NCI-H774 (cell line): ENCODE data around the gene TCF7L1.
A peak's percentile ranks its signal among the peaks of the same experiment; 100 is the strongest.
"Not testable (repeated sequence)": the region's sequence is repeated elsewhere in the genome, so short reads cannot be mapped to it uniquely, and the experiment has no call there.

Experiments used
- DNase-seq: peaks from one replicate; lab custom pipeline; 2025; lab: John Stamatoyannopoulos, UW

TCF7L1 gene

DNA sequence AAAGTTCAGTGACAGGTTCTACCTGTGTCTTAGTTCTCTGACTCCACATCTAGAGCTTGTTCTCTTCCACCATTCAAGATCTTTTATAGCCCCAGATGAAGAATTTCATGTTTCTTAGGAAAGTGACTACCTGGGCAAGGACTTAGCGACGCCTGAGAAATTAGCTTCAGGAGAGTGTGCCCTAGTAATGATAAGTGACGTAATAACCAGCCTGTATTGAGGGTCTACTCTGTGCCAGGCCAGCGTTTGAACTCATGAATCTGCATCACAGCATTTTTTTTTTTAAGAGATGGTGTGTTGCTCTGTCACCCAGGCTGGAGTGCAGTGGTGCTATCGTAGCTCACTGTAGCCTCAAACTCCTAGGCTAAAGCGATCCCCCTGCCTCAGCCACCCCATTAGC is 51.8 kb downstream of the TCF7L1 start:
- no peak for DNase-seq

DNA sequence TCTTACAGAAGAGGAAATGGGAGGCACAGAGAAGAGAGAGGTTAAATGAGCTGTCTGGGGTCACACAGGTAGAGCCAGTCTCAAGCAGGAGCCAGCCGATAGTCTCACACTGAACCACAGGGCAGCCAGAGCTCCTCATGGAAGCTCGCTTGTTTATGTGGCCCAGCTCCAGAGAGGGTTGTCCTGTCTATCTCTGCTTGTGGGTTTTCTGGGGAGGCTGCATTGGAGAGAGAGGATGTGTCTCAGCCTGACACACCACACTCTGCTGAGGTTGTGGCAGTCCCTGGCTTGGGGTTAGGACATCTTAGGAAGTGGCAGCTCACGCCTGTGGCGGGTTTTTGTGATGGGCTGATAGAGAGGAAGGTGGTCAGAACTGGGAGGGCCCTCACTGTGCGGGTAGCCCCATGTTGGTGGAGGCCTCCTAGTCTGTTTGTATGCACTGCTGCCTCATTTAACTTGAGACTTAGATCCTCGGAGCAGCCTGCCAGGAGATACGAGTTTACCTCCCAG is 52.3 kb downstream of the TCF7L1 start:
- DNase-seq: no peak

DNA sequence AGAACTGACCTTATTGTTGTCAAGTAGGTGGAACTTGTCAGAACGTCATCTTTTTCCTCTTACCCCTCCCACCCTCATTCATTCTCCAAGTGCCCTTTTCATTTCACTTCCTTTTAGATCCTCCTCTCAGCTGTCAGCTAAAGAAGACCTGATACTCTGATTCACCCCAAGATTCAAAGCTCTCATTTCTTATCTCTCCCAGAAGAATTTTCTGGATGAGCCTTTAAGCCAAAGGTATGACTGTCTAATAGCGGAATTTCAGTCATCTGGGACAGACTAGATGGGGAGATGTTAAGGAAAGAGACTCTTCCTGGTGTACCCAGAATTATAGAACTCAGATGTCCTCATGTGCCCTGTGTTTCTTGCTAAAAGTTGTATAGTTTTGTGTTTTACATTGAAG is 53.9 kb downstream of the TCF7L1 start:
- no peak for DNase-seq

DNA sequence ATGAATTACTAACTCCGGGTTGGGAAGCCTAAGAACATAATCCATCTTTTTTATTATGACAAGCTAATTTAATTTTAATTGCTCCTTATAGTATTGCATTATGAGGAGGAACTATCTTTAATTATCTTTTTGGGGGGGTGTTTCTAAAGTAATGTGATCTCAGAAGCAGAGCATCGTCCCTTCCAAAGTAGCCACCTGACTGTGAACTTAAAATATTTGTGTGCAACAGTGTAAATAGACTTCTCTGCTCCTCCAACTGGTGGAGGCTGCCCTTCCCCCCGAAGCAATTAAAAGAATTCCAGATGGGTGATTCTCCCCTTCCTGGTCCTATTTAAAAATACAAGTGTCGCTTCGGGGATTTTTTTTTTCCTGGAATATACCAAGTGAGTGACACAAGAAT is 55.7 kb downstream of the TCF7L1 start:
- DNase-seq: no peak

DNA sequence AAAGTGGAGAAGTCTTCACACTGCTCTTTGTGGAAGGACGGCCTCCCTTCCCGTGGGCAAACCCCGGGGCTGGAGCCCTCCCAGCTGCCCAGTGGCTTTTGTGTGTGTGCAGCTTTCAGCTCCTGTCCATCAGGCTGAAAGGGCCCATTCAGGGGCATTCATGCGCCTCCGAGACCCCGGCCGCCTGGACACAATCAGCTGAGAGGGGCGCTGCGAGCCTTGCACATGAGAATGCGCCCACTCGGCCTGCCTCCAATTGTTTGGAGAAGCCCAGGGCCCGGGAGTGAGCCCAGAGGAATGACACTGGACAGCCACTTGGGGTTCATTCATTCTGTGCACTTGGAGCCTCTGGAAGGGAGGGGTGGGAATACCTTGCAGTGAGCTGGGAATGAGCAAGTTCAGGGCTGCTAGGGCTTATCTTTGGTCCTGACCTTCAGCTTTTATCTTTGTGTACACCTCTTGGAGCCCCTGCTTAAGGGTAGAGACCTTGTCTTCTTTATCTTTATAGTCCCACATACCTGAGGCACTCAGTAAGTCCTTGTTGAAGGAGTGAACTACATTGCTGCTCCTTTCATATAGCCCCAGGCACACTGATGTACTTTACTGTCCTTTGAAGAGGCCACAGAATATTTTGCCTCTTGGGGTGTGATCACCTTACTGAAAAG is 56.5 kb downstream of the TCF7L1 start:
- no peak for DNase-seq

DNA sequence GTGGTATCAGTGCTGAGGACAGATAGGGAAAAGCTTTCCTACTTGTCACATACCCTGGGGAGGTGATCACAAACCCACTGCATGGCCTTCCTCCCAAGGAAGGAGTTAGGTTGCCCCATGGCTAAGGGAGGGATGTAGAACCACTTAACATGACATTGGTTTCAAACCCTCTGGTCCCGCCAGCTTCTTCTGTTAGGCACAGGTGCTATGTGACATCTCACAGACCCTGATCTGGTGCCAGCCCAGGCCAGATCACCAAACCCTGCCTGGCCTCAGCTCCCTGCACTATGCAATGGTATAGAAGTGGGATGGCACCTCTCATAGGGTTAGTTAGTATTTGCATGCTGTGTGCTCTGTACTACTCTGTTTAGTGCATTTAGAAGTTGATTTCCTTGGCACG is 58.0 kb downstream of the TCF7L1 start:
- no peak for DNase-seq

DNA sequence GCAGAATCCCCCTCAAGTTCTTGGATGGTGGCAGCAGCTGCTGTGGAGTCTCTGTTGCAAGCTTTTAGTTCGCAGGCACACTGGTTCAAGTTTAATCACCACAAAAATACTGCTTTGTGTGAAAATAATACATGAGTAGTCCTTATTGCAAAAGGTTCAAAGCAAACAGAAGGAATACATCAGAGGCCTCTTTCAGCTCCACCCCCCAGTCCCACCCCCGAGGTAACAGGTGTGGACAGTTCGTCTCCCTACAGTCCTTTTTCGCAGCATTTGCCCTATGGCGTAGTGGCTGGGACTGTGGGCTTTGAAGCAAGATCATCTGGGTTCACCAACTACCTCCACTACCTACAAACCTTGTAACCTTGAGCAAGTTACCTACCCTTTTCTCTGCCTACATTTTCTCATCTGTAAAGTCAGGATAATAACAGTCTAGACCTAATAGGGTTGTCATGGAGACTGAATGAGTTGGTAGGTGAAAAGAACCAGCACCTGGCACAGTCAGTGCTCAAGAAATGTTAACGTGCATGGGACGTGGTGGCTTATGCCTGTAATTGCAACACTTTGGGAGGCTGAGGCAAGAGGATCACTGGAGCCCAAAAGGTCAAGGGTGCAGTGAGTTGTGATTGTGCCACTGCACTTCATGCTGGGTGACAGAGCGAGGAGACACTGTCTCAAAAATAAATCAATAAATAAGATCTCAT is 61.7 kb downstream of the TCF7L1 start:
- DNase-seq: peak; percentile 39

DNA sequence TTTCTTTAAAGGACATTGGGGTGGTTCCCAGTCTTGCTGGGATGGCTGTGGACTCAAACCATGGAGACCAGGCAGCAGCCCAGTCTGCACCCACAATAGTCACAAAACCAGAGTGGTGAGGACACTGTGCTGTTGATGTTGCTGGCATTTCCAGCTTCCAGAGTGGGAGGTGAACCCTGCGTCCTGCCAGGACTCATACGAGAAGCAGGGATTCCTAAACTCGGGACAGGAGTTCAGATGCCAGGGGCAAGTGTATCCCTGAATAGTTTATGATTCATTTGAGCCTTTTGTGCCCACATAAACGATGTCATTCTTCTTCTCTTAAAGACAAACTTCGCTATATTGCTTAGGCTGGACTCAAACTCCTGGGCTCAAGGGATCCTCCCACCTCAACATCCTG is 62.8 kb downstream of the TCF7L1 start:
- no peak for DNase-seq

DNA sequence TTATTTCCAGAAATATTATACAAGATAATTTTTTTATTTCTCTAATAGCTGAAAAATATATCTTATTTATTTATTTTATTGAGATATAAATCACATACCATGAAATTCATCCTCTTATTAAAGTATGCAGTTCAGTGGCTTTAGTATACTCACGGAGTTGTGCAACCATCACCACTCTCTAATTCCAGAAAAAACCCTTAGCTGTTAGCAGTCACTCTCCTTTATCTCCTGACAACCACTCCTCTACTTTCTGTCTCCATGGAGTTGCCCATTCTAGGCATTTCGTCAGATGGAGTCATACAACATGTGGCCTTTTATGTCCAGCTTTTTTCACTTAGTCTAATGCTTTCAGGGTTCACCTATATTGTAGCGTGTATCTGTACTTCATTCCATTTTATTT is 66.5 kb downstream of the TCF7L1 start:
- DNase-seq: no peak

DNA sequence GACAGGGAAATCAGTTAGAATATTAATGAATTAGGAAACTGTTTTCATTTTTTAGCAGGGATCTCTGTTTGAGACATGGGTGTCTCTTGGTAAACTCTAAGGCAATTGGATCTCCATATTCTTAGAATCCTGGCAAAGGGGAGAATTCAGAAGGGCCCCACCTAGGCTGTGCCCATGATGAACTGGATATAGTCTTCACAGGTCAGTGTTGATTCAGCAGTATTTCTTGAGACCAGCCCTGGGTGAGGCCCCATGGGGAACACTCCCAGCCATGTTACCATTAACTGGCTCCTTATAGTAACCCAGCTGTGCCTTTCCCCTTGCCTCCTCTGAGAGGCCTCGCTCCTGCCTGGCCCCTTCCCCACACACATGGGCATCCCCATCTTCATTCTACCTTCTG is 76.7 kb downstream of the TCF7L1 start:
- no peak for DNase-seq

DNA sequence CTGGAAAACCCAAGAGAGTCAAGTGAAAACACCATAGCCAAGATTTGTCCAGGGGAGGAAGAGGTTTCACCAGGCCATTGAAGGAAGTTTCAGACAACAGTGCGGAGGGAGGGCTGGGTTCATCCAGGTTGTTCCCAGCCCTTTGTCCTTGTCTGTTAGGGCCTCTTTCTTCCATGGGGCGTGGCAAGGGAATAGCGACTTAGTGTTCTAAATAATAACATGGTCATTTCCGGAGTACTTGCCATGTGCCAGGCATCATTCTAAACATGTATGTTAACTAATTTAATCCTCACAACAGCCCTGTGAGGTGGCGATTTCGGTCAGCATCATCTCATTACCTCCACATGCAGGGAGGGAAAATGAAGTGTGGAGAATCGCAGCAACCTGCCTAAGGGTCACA is 77.3 kb downstream of the TCF7L1 start:
- no peak for DNase-seq

DNA sequence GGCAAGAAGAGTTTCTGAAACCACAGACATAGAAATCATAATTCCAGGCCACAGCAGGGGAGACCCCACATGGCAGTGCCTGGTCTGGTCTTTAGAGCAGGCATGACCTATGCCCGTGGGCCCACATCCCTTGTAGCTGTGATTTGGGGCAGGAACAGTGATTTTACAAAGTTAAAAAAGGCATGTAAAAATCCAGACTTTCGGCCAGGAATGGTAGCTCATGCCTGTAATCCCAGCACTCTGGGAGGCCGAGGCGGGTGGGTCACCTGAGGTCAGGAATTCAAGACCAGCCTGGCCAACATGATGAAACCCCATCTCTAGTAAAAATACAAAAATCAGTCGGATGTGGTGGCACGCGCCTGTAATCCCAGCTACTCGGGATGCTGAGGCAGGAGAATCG is 78.4 kb downstream of the TCF7L1 start:
- DNase-seq: not testable (repeated sequence)

DNA sequence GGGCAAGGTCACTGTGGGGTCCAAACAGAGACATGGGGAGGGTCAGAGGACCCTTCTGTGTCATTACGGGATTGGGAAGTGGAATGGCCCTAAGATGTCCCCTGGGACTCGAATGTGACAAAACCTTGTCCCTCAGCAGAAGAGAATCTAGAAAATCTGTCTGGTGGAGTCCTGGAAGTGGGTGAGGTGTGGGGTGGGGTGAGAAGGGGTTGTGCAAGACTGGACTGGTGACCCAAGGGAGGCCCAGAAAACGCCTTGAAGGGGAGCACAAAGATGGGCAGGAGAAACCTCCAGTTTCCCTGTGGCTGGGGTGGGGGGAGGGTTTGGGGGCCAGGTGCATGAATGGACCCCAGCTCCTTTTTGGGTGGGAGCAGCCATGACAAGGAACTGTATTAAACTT is 79.6 kb downstream of the TCF7L1 start:
- no peak for DNase-seq

DNA sequence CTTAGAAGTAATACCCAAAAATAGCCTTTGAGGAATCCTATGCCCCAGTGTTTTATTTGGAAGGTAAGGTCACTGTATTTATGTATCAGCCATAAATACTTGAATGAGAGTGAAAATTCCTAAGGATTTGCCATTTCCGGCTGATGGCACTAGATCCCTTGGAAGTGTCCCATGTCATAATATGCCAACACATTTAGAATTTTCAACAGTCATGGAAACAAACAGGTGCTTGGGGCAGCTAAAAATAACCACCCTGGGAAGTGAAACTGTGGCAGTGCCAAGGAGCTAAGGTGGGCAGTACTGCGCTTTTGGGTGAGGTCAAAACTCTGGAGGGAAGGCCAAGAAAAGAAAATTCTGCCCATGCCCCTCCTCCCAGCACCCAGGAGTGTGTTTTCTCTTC is 80.2 kb downstream of the TCF7L1 start:
- no peak for DNase-seq

DNA sequence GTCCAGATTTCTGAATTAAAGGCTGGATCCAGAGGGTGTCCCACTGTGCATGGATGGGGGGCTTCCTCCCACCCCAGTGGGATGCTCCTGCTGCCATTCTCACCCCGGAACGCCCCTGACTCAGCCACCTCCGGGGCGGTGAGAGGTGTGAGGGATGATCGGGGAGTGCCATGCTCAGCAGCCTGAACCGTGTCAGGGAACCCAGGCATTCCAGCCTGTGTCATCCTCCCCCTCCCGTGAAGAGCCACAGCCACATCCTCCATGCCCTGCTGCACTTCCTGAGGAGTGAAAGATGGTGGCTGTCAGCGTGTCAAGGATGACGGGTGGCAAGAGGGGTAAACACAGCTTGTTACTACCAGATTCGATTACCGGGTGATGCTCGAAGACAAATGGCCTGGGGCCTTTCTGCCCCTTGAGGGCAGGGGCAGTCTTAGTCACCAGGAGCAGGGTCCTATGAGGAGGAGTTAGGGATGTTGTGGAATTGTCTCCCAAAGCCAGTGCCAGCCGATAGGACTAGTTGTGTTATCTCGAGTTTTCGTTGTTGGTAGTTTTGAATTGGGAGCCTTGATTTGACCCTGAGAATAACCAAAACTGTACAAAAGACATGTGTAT is 80.8 kb downstream of the TCF7L1 start:
- no peak for DNase-seq

DNA sequence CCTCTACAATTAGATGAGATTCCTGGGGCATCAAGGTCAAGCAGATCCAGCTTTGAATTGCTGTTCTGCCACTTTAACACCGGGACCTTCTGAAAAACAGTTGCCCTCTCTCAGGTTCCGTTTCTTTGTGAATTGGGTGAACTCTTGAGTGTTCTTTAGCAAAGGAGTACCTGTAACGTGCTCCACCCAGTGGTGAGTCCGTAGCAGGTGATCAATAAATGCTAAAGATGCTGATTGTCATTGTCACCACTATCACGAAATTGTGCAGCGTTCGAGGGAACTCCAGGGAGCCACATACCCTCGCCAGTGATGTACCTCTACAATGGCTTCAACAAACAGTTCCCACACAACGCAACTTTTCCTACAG is 81.9 kb downstream of the TCF7L1 start:
- DNase-seq: no peak

DNA sequence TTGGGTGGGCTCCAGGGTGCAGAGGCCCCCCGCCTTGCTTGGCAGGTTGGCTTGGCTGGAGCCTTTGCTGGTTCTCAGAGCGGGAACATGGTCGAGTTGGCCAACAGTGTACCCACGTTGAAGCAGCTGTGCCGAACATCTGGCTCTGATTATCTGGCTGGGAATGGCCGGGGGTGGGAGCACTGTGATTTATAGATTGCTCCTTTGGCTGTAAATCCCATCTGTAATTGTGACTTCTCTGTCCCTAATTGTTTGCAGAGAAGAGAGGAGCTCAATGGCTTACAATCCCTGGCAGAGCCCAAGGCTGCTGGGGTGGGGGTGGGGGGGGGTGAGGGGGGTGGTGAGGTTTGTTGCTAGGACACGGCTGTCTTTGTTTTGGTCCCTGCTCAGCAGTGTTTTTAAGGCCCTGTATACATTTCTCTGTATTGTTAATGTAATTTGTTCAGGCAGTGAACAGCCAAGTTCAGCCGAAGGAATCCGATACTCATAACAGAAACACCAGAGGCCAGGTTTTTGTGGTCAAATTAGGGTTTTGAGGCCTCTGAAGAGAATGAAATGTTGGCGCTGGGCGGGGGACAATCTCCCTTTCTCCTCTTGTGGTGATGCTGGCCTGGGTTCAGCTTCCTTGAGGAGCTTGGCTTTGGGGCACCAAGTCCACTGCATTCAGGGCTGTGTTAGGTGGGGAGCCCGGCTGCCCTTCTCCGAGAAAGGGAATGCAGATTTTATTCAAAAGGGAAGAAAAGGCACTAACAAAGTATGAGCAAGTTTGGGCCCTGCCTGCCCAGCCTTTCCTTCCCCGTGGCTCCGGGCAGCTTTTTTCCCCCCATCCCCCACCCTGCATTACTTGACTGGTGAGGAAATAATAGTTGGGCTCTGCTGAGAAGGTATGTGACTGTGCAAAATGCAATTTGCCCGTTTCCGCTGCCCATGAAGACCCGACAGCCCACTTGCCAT is 82.5 kb downstream of the TCF7L1 start:
- DNase-seq: no peak

DNA sequence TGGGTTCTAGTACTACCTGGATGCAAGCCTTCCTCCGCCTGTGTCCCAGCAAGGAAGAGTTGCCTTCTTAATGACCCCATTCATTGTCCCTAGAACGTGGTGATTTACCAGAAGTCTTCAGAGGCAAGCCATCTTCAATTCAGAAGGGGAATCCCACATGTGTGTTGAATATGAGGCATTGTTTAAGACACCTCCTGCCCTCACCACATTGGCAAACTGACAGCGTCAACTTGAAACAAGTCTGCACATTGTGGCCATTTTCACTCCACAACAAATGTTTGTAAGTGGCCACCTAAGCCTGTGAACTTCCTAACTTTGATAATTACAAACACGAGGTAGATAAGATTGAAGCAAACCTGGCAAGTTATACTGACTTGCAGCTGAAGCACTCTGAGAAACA is 83.7 kb downstream of the TCF7L1 start:
- no peak for DNase-seq

DNA sequence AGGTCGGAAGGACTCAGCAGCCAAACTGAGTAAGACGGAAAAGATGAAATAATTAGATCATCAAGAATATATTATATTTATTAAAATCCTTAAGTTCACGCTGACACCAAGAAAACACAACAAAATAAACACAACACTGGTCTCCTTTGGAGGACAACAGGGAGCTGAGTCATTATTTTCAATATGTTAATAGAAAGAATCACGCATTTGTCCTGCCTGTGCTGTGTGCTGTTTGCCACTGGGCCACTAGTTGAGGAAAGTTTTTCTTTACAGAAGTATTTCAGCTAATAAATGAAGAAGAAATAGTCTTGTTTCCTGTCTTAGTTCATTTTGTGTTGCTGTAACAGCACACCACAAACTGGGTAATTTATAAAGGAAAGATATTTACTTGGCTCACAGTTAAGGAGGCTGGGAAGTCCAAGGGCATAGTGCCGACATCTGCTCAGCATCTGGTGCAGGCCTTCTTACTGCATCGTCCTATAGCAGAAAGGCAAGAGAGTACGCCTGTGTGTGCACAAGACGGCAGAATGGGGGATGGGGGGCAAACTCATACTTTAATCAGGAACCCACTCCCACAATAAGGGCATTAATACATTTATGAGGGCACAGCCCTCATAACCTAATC is 88.0 kb downstream of the TCF7L1 start:
- DNase-seq: no peak

DNA sequence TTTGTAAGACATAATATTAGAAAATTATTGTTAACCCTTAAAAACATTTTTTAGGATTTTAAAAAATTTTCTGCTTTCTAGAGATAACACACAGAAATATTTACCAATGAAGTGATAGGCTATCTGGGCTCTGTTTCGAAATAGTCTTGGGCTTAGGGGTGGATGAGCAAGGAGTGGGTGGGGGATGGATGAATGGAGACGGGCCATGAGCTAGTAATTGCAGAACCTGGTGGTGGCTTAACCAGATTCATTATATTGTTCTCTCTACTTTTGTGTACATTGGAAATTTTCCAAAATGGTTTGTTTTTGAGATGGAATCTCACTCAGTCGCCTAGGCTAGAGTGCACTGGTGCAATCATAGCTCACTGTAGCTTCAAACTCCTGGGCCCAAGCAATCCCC is 89.6 kb downstream of the TCF7L1 start:
- DNase-seq: peak; percentile 2

DNA sequence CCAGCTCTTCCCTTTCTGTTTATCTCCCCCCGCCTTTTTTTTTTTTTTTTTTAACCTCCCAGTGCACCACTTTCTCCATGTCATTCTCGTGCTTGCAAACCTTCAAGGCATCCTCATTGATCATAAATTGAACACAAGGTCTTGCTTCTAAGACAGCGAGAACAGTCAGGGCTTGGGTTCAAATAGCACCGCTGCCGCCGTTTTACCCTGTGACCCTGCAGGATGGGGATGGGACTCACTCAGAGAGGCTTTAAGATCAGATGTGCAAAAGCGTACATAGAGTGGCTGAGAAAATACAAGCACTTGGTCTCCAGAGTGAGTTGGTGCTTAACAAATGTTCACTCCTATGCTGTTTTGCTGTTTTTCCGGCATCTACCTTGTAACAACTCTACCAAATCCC is 93.6 kb downstream of the TCF7L1 start:
- DNase-seq: no peak
